ENCODE results near the gene MIA3.
"Not testable (repeated sequence)": the region's sequence is repeated elsewhere in the genome, so short reads cannot be mapped to it uniquely, and the experiment has no call there.

The MIA3 gene

GRCh38 chr1:222665964-222666363 lies 48.1 kb downstream of the MIA3 start:
- Histone ChIP-seq H4K20me1 (peaks cover 0 to 2% (median 0%) of the 10 kb centered on the region in 11 experiments; a peak in 2 of 22 replicates), H3K4me1 (no peaks in the 10 kb centered on the region), H3K4me3 (no peak overlapping the region), H3K27me3 (no peaks in the 10 kb centered on the region), H3K27ac (no peak overlapping the region), H3K36me3 (peaks cover 71 to 85% (median 81%) of the 10 kb centered on the region in 11 experiments), H3K4me2 (no peak overlapping the region), H3K9me3 (replicated peaks in 1 of 11) (no peaks in the 10 kb centered on the region), H3K9ac (no peak overlapping the region)
- TF ChIP-seq Cebpa-rat (IDR thresholded peaks at IDR 0.05): no peak

DNA sequence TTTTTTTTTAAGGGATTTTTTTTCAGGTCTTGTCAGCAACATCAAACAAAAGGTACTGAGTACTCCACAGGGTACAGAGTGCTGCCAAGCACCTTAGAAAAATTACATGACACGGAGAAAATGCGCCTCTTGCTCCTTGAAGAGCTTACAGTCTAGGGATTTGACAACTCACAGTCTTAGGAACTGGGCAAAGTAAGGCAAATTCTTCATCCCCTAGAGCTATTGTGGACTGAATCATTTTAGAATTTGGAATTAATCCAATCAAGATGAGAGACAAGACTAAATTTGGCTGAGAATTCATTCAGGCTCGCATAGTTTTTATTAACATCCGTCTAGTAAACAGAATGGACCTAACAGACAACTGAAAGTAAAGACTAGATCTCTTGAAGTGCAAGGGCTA lies 50.3 kb downstream of the MIA3 start:
- H3K4me1 ChIP-seq; H3K9ac ChIP-seq; H3K9me3 ChIP-seq (replicated peaks in 1 of 11); H4K20me1 ChIP-seq; H3K4me2 ChIP-seq; H3K27me3 ChIP-seq; H3K4me3 ChIP-seq; H3K27ac ChIP-seq: not testable (repeated sequence)
- peaks cover 69 to 85% (median 81%) of the 10 kb centered on the region in 11 experiments for H3K36me3 ChIP-seq

GRCh38 chr1:222669107-222669506 lies 51.2 kb downstream of the MIA3 start:
- not testable (repeated sequence) for H3K4me1 ChIP-seq; H3K27me3 ChIP-seq; H3K4me2 ChIP-seq; H4K20me1 ChIP-seq; H3K9me3 ChIP-seq (replicated peaks in 1 of 11); H3K9ac ChIP-seq; H3K4me3 ChIP-seq; H3K27ac ChIP-seq
- H3K36me3 ChIP-seq: peaks cover 69 to 85% (median 79%) of the 10 kb centered on the region in 11 experiments

DNA sequence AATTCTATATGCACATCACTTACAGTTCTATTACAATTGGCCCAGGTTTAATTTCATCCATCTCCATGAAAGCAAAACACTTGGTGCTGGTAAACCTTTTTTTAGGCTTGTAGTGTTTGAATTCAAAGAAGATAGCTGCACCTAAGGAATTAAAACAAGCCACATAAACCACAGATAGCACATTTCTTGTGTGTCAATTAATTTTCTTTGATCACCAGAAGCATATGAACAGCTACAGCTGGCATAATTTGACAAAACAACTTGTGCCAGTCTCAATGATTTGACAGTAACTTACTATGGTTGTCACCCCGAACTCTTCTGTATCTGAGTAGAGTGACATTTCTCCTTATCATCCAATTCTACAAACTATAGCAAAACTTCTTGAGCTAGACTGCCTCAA lies 52.2 kb downstream of the MIA3 start:
- Histone ChIP-seq H3K4me1 (no peaks in the 10 kb centered on the region), H3K27ac (no peak overlapping the region), H3K27me3 (no peaks in the 10 kb centered on the region), H4K20me1 (peaks cover 0 to 5% (median 0%) of the 10 kb centered on the region in 11 experiments; a peak in 2 of 22 replicates), H3K9me3 (replicated peaks in 1 of 11) (no peaks in the 10 kb centered on the region), H3K9ac (no peak overlapping the region), H3K4me2 (no peak overlapping the region), H3K36me3 (peaks cover 69 to 85% (median 79%) of the 10 kb centered on the region in 11 experiments), H3K4me3 (no peak overlapping the region)
- no peak for TF ChIP-seq Cebpa-rat (IDR thresholded peaks at IDR 0.05)

- no peak overlapping the region for H3K9ac ChIP-seq
- no peak overlapping the region for H3K4me3 ChIP-seq
- H4K20me1 ChIP-seq: peaks cover 0 to 3% (median 0%) of the 10 kb centered on the region in 11 experiments; a peak in 1 of 22 replicates
- peaks cover 23 to 79% (median 46%) of the 10 kb centered on the region in 11 experiments for H3K36me3 ChIP-seq
- H3K4me2 ChIP-seq: no peak overlapping the region
- no peaks in the 10 kb centered on the region for H3K27me3 ChIP-seq
- H3K27ac ChIP-seq: no peak overlapping the region
- no peaks in the 10 kb centered on the region for H3K9me3 ChIP-seq (replicated peaks in 1 of 11)
- TF ChIP-seq Cebpa-rat (IDR thresholded peaks at IDR 0.05): no peak
- H3K4me1 ChIP-seq: no peaks in the 10 kb centered on the region
Measured at GRCh38 chr1:222680080-222680479, 62.2 kb downstream of the MIA3 start.

DNA sequence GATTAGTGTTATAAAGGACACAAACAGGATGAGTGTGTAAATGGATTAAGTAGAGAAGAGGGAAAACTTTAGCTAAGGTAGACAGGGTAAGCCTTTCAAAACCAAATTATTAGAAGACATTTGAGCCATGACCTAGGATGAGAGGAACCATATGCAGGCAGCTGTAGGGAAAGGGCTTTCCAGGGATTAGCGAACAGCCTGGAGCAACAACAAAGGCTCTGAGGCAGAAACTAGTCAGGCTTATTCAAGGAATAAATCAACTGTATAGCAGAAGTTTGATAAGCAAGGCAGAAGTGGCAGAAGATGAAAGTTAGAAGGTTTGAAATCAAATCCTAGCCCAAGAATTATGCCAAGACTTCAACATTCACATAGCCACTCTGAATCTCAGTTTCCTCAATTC lies 73.1 kb downstream of the MIA3 start:
- Histone ChIP-seq H4K20me1 (peaks cover 0 to 23% (median 4%) of the 10 kb centered on the region in 11 experiments; a peak in 7 of 22 replicates), H3K4me1 (no peaks in the 10 kb centered on the region), H3K36me3 (peaks cover 24 to 86% (median 48%) of the 10 kb centered on the region in 11 experiments), H3K27me3 (no peaks in the 10 kb centered on the region), H3K4me2 (no peak overlapping the region), H3K9me3 (replicated peaks in 1 of 11) (no peaks in the 10 kb centered on the region), H3K9ac (no peak overlapping the region), H3K4me3 (no peak overlapping the region), H3K27ac (no peak overlapping the region)
- no peak for TF ChIP-seq Cebpa-rat (IDR thresholded peaks at IDR 0.05)

- Histone ChIP-seq H3K4me1 (no peaks in the 10 kb centered on the region), H3K27ac (no peak overlapping the region), H3K4me3 (no peak overlapping the region), H3K36me3 (peaks cover 21 to 81% (median 38%) of the 10 kb centered on the region in 11 experiments), H3K4me2 (no peak overlapping the region), H3K27me3 (no peaks in the 10 kb centered on the region), H3K9ac (no peak overlapping the region), H3K9me3 (replicated peaks in 1 of 11) (peaks cover 0 to 3% (median 0%) of the 10 kb centered on the region in 11 experiments; a peak in 4 of 22 replicates), H4K20me1 (peaks cover 0 to 27% (median 4%) of the 10 kb centered on the region in 11 experiments; a peak in 7 of 22 replicates)
- TF ChIP-seq Cebpa-rat (IDR thresholded peaks at IDR 0.05): no peak
Measured at GRCh38 chr1:222694927-222695326, 77.0 kb downstream of the MIA3 start.

DNA sequence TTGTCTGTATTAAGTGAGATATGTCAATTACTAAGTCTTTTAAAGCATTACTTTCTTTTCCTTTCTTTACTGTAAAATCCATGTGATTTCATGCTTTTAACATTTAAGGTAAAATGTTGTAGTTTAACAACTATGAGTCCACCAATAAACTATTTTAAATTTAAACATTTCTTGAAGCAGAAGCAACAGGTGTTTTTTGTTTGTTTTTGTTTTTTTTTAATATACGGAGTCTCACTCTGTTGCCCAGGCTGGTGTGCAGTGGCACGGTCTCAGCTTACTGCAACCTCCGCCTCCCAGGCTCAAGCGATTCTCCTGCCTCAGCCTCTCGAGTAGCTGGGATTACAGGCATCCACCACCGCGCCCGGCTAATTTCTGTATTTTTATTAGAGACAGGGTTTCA lies 78.8 kb downstream of the MIA3 start:
- no peak overlapping the region for H3K27ac ChIP-seq
- no peak for TF ChIP-seq Cebpa-rat (IDR thresholded peaks at IDR 0.05)
- H3K4me2 ChIP-seq: no peak overlapping the region
- no peaks in the 10 kb centered on the region for H3K4me1 ChIP-seq
- peaks cover 0 to 19% (median 0%) of the 10 kb centered on the region in 11 experiments; a peak in 7 of 22 replicates for H4K20me1 ChIP-seq
- peaks cover 0 to 10% (median 3%) of the 10 kb centered on the region in 11 experiments; a peak in 6 of 22 replicates for H3K9me3 ChIP-seq (replicated peaks in 1 of 11)
- H3K4me3 ChIP-seq: no peak overlapping the region
- H3K9ac ChIP-seq: no peak overlapping the region
- no peaks in the 10 kb centered on the region for H3K27me3 ChIP-seq
- H3K36me3 ChIP-seq: peaks cover 31 to 85% (median 53%) of the 10 kb centered on the region in 11 experiments

GRCh38 chr1:222697203-222697602 lies 79.3 kb downstream of the MIA3 start:
- Histone ChIP-seq H3K27ac (no peak overlapping the region), H3K27me3 (no peaks in the 10 kb centered on the region), H3K36me3 (peaks cover 34 to 85% (median 55%) of the 10 kb centered on the region in 11 experiments), H3K4me3 (no peak overlapping the region), H4K20me1 (peaks cover 0 to 19% (median 0%) of the 10 kb centered on the region in 11 experiments; a peak in 7 of 22 replicates), H3K9ac (no peak overlapping the region), H3K4me2 (no peak overlapping the region), H3K9me3 (replicated peaks in 1 of 11) (peaks cover 0 to 10% (median 3%) of the 10 kb centered on the region in 11 experiments; a peak in 6 of 22 replicates), H3K4me1 (no peaks in the 10 kb centered on the region)
- no peak for TF ChIP-seq Cebpa-rat (IDR thresholded peaks at IDR 0.05)

GRCh38 chr1:222697826-222698225 lies 79.9 kb downstream of the MIA3 start:
- Histone ChIP-seq H3K27ac (no peak overlapping the region), H3K9me3 (replicated peaks in 1 of 11) (peaks cover 0 to 10% (median 3%) of the 10 kb centered on the region in 11 experiments; a peak in 6 of 22 replicates), H3K36me3 (peaks cover 37 to 85% (median 55%) of the 10 kb centered on the region in 11 experiments), H4K20me1 (peaks cover 0 to 19% (median 0%) of the 10 kb centered on the region in 11 experiments; a peak in 7 of 22 replicates), H3K4me3 (no peak overlapping the region), H3K27me3 (no peaks in the 10 kb centered on the region), H3K4me1 (no peaks in the 10 kb centered on the region), H3K9ac (no peak overlapping the region), H3K4me2 (no peak overlapping the region)
- TF ChIP-seq Cebpa-rat (IDR thresholded peaks at IDR 0.05): no peak
